OCI-LY7 (cell line): ENCODE results near the gene EPHA10.

Experiments
- CTCF ChIP-seq: fragments of 200-600 bp; sonication (generic); conservative IDR thresholded peaks from 2 replicates; pipeline ENCODE4 v1.5.1; 2014; ENCODE audit warnings: mild to moderate bottlenecking, antibody characterized with exemption, low read length, moderate library complexity, mixed read lengths
- EZH2phosphoT487 ChIP-seq: fragments of 200-600 bp; sonication (generic); IDR thresholded peaks from 2 replicates; pipeline ENCODE4 v1.6.1; 2018; ENCODE audit warnings: low read depth, borderline replicate concordance, mild to moderate bottlenecking, mixed run types, antibody characterized with exemption, low read length, moderate library complexity, mixed read lengths

- TF ChIP-seq EZH2phosphoT487, result no peak
- TF ChIP-seq CTCF, result no peak
Observed at GRCh38 chr1:37667023-37667671, 97.8 kb downstream of the EPHA10 start.
